Activated naive CD4-positive, alpha-beta T cell treated with anti-CD3 and anti-CD28 coated beads for 36 hours (primary cell): Measurements from ENCODE around the gene ADSS2. TPM values are rescaled to one million over a fixed set of nuclear protein-coding genes. Genes with fewer than 3 reads are reported as not detected.
"Not testable (repeated sequence)": the region's sequence is repeated elsewhere in the genome, so short reads cannot be mapped to it uniquely, and the experiment has no call there.

ENCODE experiments used
- CTCF ChIA-PET: fragments of 350-600 bp; sonication (Branson Sonifier 250); formaldehyde crosslinking; loops from one replicate; lab custom pipeline; 2021; ENCODE audit warnings: antibody characterized with exemption; lab: Charles Lee
- DNase-seq: peaks from one replicate; pipeline ENCODE4 v3.0.0-alpha.2; 2020
- H3K27ac Mint-ChIP-seq: one replicate; pipeline ENCODE4 v1.8.0; 2021; ENCODE audit warnings: mild to moderate bottlenecking, mixed read lengths
- H3K27me3 Mint-ChIP-seq: one replicate; pipeline ENCODE4 v1.8.0; 2021; ENCODE audit warnings: low read depth, mixed read lengths
- H3K36me3 Mint-ChIP-seq: one replicate; pipeline ENCODE4 v1.8.0; 2021; ENCODE audit warnings: low read depth, mixed read lengths
- H3K4me1 Mint-ChIP-seq: one replicate; pipeline ENCODE4 v1.8.0; 2021; ENCODE audit warnings: low read depth, mixed read lengths
- H3K4me3 Mint-ChIP-seq: one replicate; pipeline ENCODE4 v1.8.0; 2021; ENCODE audit warnings: mild to moderate bottlenecking, moderate library complexity, mixed read lengths
- H3K9me3 Mint-ChIP-seq: one replicate; pipeline ENCODE4 v1.8.0; 2021; ENCODE audit warnings: mixed read lengths
- intact Hi-C: fragments of 100-400 bp; cut with micrococcal nuclease; formaldehyde crosslinking; loops from one replicate; pipeline ENCODE4 v1.15.1; 2023
- total RNA-seq, 2 experiments: library from RNA; stranded (reverse); gene quantifications; one replicate each; pipeline ENCODE4 v1.2.3, GENCODE V29; 2021

The ADSS2 gene
- 10 to 100 TPM; 45.9 to 47.3 TPM for total RNA-seq

DNA sequence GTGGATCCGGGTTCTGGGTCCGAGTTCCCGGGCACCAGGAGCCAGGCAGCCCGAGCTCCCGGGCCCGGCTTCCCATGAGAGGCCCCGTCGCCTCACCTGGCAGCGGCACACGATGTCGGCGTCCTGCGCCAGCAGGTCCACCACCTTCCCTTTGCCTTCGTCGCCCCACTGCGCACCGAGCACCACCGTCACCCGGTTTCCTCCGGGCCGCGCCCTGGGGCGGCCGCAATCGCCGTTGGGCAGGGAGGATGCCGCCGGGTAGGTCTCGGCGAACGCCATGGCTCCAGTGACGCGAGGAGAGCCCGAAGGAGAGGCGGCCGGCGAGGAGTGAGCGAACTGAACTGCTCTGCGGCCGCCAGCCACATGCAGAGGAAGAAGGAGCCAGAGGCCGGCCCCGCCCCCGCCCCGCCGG, at the start of gene ADSS2:
Gene ADSS2 (minus strand): TSS at position 371 of the 412 bp plus-strand sequence. CDS start 92 bp downstream, at position 279.
- intact Hi-C loops: loop anchor here (2.0 to 5.0 kb wide), 3 partner anchors 99 to 346 kb away; a partner anchor contains a TSS
- no peaks in the 10 kb centered on the region for H3K9me3 Mint-ChIP-seq
- CTCF ChIA-PET: no interaction called here
- no peak for DNase-seq
- H3K27me3 Mint-ChIP-seq: no peaks in the 10 kb centered on the region
- peak within 1 kb of the TSS; percentile 97 for H3K4me3 Mint-ChIP-seq
- H3K4me1 Mint-ChIP-seq: peaks cover 42% of the 10 kb centered on the region
- H3K27ac Mint-ChIP-seq: peak within 1 kb of the TSS; percentile 99
- peaks cover 20% of the 10 kb centered on the region for H3K36me3 Mint-ChIP-seq

DNA sequence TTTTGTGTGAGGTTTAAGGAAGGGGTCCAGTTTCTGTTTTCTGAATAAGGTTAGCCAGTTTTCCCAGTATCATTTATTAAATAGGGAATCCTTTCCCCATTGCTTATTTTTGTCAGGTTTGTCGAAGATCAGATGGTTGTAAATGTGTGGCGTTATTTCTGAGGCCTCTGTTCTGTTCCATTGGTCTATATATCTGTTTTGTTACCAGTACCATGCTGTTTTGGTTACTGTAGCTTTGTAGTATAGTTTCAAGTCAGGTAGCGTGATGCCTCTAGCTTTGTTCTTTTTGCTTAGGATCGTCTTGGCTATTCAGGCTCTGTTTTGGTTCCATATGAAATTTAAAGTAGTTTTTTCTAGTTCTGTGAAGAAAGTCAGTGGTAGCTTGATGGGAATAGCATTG, 48.8 kb upstream of the ADSS2 start:
- H3K27me3 Mint-ChIP-seq, H3K36me3 Mint-ChIP-seq, intact Hi-C loops, H3K4me3 Mint-ChIP-seq, CTCF ChIA-PET, DNase-seq, H3K9me3 Mint-ChIP-seq, H3K4me1 Mint-ChIP-seq, H3K27ac Mint-ChIP-seq: not testable (repeated sequence)

GRCh38 chr1:244499484-244499883, 47.8 kb upstream of the ADSS2 start:
- H3K4me3 Mint-ChIP-seq, CTCF ChIA-PET, intact Hi-C loops, H3K9me3 Mint-ChIP-seq, H3K27me3 Mint-ChIP-seq, H3K36me3 Mint-ChIP-seq, H3K27ac Mint-ChIP-seq, DNase-seq, H3K4me1 Mint-ChIP-seq: not testable (repeated sequence)

GRCh38 chr1:244497805-244498204, 46.1 kb upstream of the ADSS2 start:
- DNase-seq: no peak
- no peak overlapping the region for H3K27ac Mint-ChIP-seq
- H3K4me1 Mint-ChIP-seq: no peaks in the 10 kb centered on the region
- CTCF ChIA-PET: no interaction called here
- H3K36me3 Mint-ChIP-seq: no peaks in the 10 kb centered on the region
- intact Hi-C loops: no loop called here
- H3K27me3 Mint-ChIP-seq: no peaks in the 10 kb centered on the region
- peaks cover 5% of the 10 kb centered on the region for H3K9me3 Mint-ChIP-seq
- no peak overlapping the region for H3K4me3 Mint-ChIP-seq

- DNase-seq: no peak
- intact Hi-C loops: no loop called here
- no peak overlapping the region for H3K4me3 Mint-ChIP-seq
- no peaks in the 10 kb centered on the region for H3K4me1 Mint-ChIP-seq
- peaks cover 5% of the 10 kb centered on the region for H3K9me3 Mint-ChIP-seq
- H3K27ac Mint-ChIP-seq: no peak overlapping the region
- no peaks in the 10 kb centered on the region for H3K27me3 Mint-ChIP-seq
- CTCF ChIA-PET: interaction anchor here (0.7 to 1.5 kb wide), 2 partner anchors 98 to 307 kb away, joined by 3 read pairs; no protein-coding TSS in a partner anchor
- H3K36me3 Mint-ChIP-seq: no peaks in the 10 kb centered on the region
Measured at GRCh38 chr1:244496186-244496585, 44.5 kb upstream of the ADSS2 start.

GRCh38 chr1:244494653-244495052, 42.9 kb upstream of the ADSS2 start:
- intact Hi-C loops: no loop called here
- no peak overlapping the region for H3K4me3 Mint-ChIP-seq
- peaks cover 2% of the 10 kb centered on the region for H3K36me3 Mint-ChIP-seq
- H3K9me3 Mint-ChIP-seq: peaks cover 2% of the 10 kb centered on the region
- no peaks in the 10 kb centered on the region for H3K27me3 Mint-ChIP-seq
- H3K4me1 Mint-ChIP-seq: no peaks in the 10 kb centered on the region
- H3K27ac Mint-ChIP-seq: no peak overlapping the region
- DNase-seq: no peak
- CTCF ChIA-PET: no interaction called here

DNA sequence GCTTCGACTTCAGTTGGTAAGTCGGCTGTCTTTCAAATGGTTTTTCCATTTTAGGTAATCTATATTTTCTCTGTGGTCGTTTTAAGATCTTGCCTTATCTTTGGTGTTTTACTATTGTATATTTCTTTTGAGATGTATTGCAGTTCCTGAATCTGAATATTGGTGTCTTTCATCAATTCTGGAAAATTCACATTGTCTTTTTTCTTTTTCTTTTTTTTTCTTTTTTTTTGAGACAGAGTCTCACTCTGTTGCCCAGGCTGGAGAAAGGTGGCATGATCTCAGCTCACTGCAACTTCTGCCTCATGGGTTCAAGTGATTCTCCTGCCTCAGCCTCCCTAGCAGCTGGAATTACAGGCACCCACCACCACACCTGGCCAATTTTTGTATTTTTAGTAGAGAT, 33.3 kb upstream of the ADSS2 start:
- DNase-seq, H3K4me1 Mint-ChIP-seq, H3K9me3 Mint-ChIP-seq, H3K36me3 Mint-ChIP-seq, CTCF ChIA-PET, H3K4me3 Mint-ChIP-seq, intact Hi-C loops, H3K27ac Mint-ChIP-seq, H3K27me3 Mint-ChIP-seq: not testable (repeated sequence)

DNA sequence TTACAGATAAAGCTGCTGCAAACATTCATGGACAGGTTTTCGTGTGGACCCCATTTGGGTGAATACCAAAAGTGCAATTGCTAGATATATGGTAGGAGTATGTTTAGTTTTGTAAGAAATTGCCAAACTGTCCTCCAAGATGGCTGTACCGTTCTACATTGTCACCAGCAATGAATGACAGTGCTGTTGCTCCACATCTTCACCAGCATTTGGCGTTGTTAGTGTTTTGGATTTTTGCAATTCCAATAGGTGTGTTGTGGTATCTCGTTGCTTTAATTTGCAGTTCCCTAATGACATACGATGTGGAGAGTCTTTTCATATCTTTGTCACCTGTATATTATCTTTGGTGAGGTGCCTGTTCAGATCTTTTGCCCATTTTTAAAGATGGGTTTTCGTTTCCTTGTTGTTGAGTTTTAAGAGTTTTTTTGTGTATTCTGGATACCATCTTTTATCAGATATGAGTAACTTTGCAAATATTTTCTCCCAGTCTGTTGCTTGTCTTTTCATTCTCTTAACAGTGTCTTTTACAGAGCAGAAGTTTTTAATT, 21.4 kb upstream of the ADSS2 start:
- no peak for DNase-seq
- intact Hi-C loops: no loop called here
- Mint-ChIP-seq H3K27ac (no peak overlapping the region), H3K4me3 (no peak overlapping the region), H3K4me1 (no peaks in the 10 kb centered on the region), H3K36me3 (peaks cover 2% of the 10 kb centered on the region), H3K27me3 (no peaks in the 10 kb centered on the region), H3K9me3 (peaks cover 5% of the 10 kb centered on the region)
- CTCF ChIA-PET: no interaction called here

- H3K4me3 Mint-ChIP-seq: no peak overlapping the region
- H3K36me3 Mint-ChIP-seq: no peaks in the 10 kb centered on the region
- intact Hi-C loops: no loop called here
- CTCF ChIA-PET: no interaction called here
- no peak for DNase-seq
- no peaks in the 10 kb centered on the region for H3K27me3 Mint-ChIP-seq
- H3K4me1 Mint-ChIP-seq: no peaks in the 10 kb centered on the region
- H3K27ac Mint-ChIP-seq: no peak overlapping the region
- H3K9me3 Mint-ChIP-seq: no peaks in the 10 kb centered on the region
Measured at GRCh38 chr1:244466724-244467123, 15.0 kb upstream of the ADSS2 start.

DNA sequence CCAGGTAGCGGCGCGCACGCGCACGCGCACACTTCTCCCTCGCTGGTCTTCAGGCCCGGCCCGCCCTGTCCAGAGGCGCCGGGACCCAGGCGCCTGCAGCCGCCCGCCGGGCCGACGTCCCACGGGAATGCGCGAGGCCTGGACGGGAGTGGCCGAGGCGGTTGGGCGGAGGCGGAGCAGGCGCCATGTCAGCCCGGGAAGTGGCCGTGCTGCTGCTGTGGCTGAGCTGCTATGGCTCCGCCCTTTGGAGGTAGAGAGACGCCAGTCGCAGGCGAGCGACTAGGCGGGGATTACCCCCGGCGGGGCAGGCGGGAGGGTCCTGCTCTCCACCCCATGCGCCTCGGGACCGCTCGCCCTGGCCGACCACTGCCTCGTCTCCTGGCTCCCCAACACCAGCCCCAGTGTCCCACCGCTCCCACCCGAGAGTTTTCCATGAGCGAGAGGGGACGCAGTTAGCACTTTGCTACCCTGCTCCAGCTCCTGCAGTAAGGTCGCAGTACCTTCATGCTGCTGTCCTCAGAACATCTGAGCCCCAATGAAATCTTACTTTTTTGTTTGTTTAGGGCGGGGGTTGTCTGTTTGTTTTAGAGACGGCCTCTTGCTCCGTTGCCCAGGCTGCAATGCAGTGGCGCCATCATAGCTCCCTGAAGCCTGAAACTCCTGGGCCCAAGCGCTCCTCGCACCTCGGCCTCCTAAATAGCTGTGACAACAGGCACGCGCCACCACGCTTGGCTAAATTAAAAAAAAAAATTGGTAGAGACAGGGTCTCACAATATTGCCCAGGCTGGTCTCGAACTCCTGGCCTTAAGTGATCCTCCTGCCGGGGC, 9.7 kb upstream of the ADSS2 start, which contains the start of gene CATSPERE:
Gene CATSPERE (plus strand): TSS at position 29 of the 827 bp plus-strand sequence. CDS start 157 bp downstream, at position 186.
- Mint-ChIP-seq H3K36me3 (peaks cover 3% of the 10 kb centered on the region), H3K27me3 (no peaks in the 10 kb centered on the region), H3K4me1 (peaks cover 12% of the 10 kb centered on the region), H3K27ac (peak within 1 kb of the TSS; percentile 97), H3K4me3 (peak within 1 kb of the TSS; percentile 90), H3K9me3 (peaks cover 5% of the 10 kb centered on the region)
- intact Hi-C loops: loop anchor here (1.0 kb wide), 2 partner anchors 9 to 191 kb away; no protein-coding TSS in a partner anchor
- DNase-seq: peak; percentile 80
- CTCF ChIA-PET: interaction anchor here (0.7 to 0.8 kb wide), 2 partner anchors 142 to 340 kb away, joined by 3 read pairs; no protein-coding TSS in a partner anchor

GRCh38 chr1:244460197-244460596, 8.5 kb upstream of the ADSS2 start:
- peak overlapping the region; percentile 4 for H3K4me3 Mint-ChIP-seq
- H3K4me1 Mint-ChIP-seq: peaks cover 12% of the 10 kb centered on the region
- H3K36me3 Mint-ChIP-seq: peaks cover 3% of the 10 kb centered on the region
- CTCF ChIA-PET: no interaction called here
- peak; percentile 72 for DNase-seq
- H3K27ac Mint-ChIP-seq: peak overlapping the region; percentile 33
- intact Hi-C loops: no loop called here
- H3K27me3 Mint-ChIP-seq: no peaks in the 10 kb centered on the region
- H3K9me3 Mint-ChIP-seq: peaks cover 5% of the 10 kb centered on the region

GRCh38 chr1:244458781-244459180, 7.1 kb upstream of the ADSS2 start:
- Mint-ChIP-seq H3K27me3 (no peaks in the 10 kb centered on the region), H3K9me3 (peaks cover 5% of the 10 kb centered on the region), H3K4me3 (no peak overlapping the region), H3K27ac (no peak overlapping the region), H3K36me3 (peaks cover 3% of the 10 kb centered on the region), H3K4me1 (peaks cover 12% of the 10 kb centered on the region)
- DNase-seq: no peak
- intact Hi-C loops: no loop called here
- CTCF ChIA-PET: no interaction called here
